GM18526 (cell line): ENCODE data around the gene P2RX2.

Source experiments
- POLR2A ChIP-seq: IDR thresholded peaks from 3 replicates; pipeline ENCODE4 v1.6.1; 2011; ENCODE audit not compliant: insufficient read length; ENCODE audit errors: extremely low read depth

Gene P2RX2

GRCh38 chr12:132593071-132593470, 25.5 kb upstream of the P2RX2 start:
- TF ChIP-seq POLR2A, result no peak

- TF ChIP-seq POLR2A, result no peak
These were observed 25.1 kb upstream of the P2RX2 start for GRCh38 chr12:132593521-132593920.

- no peak for TF ChIP-seq POLR2A
These were observed 24.6 kb upstream of the P2RX2 start for GRCh38 chr12:132593938-132594358.

- TF ChIP-seq POLR2A, result no peak
These were observed 23.4 kb upstream of the P2RX2 start for GRCh38 chr12:132595183-132595582.

GRCh38 chr12:132596016-132596415, 22.6 kb upstream of the P2RX2 start:
- no peak for TF ChIP-seq POLR2A

- no peak for TF ChIP-seq POLR2A
These were observed 21.0 kb upstream of the P2RX2 start for GRCh38 chr12:132597333-132598316.

GRCh38 chr12:132600048-132601032, 18.2 kb upstream of the P2RX2 start:
- no peak for TF ChIP-seq POLR2A

- no peak for TF ChIP-seq POLR2A
These were observed 17.2 kb upstream of the P2RX2 start for GRCh38 chr12:132601171-132601883.

- TF ChIP-seq POLR2A, result no peak
These were observed 15.9 kb upstream of the P2RX2 start for GRCh38 chr12:132602572-132603239.

GRCh38 chr12:132603240-132604150, 15.1 kb upstream of the P2RX2 start:
- no peak for TF ChIP-seq POLR2A

GRCh38 chr12:132604151-132604618, 14.4 kb upstream of the P2RX2 start:
- TF ChIP-seq POLR2A, result no peak

GRCh38 chr12:132604668-132605441, 13.7 kb upstream of the P2RX2 start:
- TF ChIP-seq POLR2A, result no peak
